ENCODE measurements around the gene CCDC86. TPM values are rescaled to one million over a fixed set of nuclear protein-coding genes. Genes with fewer than 3 reads are reported as not detected.

CCDC86 gene
- total and polyA plus RNA-seq, 2 of the 4 experiments (the other 2 are of a cell fraction): 9.5 to 34.0 TPM

- Histone ChIP-seq H3K18ac (ENCODE audit: low read depth, low read length) (no peak overlapping the region), H3K9me1 (ENCODE audit: insufficient read depth, low read length) (peaks cover 11% of the 10 kb centered on the region), H3K79me1 (ENCODE audit: low read depth in 1 of 2, low read length in 2 of 2) (peaks cover 19 to 53% of the 10 kb centered on the region in 2 experiments), H3K14ac (replicated peaks; ENCODE audit: low read depth, low read length) (0 out of 2 replicates have a peak overlapping the region, but pooled peaks have one; percentile 23), H3K9ac (ENCODE audit: low read depth, low read length) (peak overlapping the region; percentile 70), H3K27me3 (ENCODE audit: control insufficient read depth, insufficient read depth, low read length) (no peaks in the 10 kb centered on the region; the same call in 1 of the 2 replicates), H2AFZ (replicated peaks; ENCODE audit: low read length, poor library complexity) (peak overlapping the region; percentile 98), H4K8ac (ENCODE audit: low read depth in 2 of 2, low read length in 2 of 2) (no peak overlapping the region; a peak in 1 of 4 replicates), H4K5ac (ENCODE audit: low read depth, low read length) (peak overlapping the region; percentile 8; the same call in 1 of the 2 replicates), H3K4me2 (ENCODE audit: low read depth, low read length) (peak overlapping the region; percentile 72), H2BK20ac (ENCODE audit: low read depth, low read length) (no peak overlapping the region), H3K4ac (ENCODE audit: low read depth, low read length) (peak overlapping the region; percentile 51; the same call in 1 of the 2 replicates), H2BK5ac (ENCODE audit: low read depth, low read length, poor library complexity, severe bottlenecking) (no peak overlapping the region), H2BK120ac (ENCODE audit: low read depth, low read length) (no peak overlapping the region), H2AK5ac (ENCODE audit: low read depth, low read length) (peak overlapping the region; percentile 71), H4K91ac (ENCODE audit: insufficient read depth, low read depth, low read length) (no peak overlapping the region), H3K36me3 (ENCODE audit: control insufficient read depth, insufficient read depth, low read length) (peaks cover 2% of the 10 kb centered on the region), H3K23ac (ENCODE audit: low read depth, low read length) (peak overlapping the region; percentile 41), H3K56ac (ENCODE audit: extremely low read depth, insufficient read depth, low read length) (0 out of 2 replicates have a peak overlapping the region, but pooled peaks have one; percentile 38), H3K4me1 (ENCODE audit: control insufficient read depth, insufficient read depth, low read length) (peaks cover 25% of the 10 kb centered on the region), H3K9me3 (ENCODE audit: control insufficient read depth, insufficient read depth, low read length) (no peaks in the 10 kb centered on the region), H4K20me1 (ENCODE audit: insufficient read depth, low read length) (0 out of 2 replicates have a peak, but pooled peaks cover 12% of the 10 kb centered on the region), H2BK15ac (ENCODE audit: low read depth, low read length) (no peak overlapping the region), H3K27ac (ENCODE audit: insufficient read depth, low read length) (peak overlapping the region; percentile 21; the same call in 1 of the 2 replicates), H2AK9ac (replicated peaks; ENCODE audit: low read depth, low read length, poor library complexity) (peak overlapping the region; percentile 97), H3K4me3 (ENCODE audit: insufficient read depth, low read depth, low read length) (peak overlapping the region; percentile 69)
- TF ChIP-seq SMC3 (IDR thresholded peaks at IDR 0.05; ENCODE audit: low read depth, low read length): no peak
- POLR2A ChIA-PET (ENCODE audit: unreplicated experiment): no interaction called here
- in situ Hi-C loops (cut with MboI; ENCODE audit: low sequenced_read_pairs) (no loop called here), intact Hi-C loops (cut with micrococcal nuclease) (no loop called here), dilution Hi-C loops (cut with HindIII; ENCODE audit: low sequenced_read_pairs, unreplicated experiment) (no loop called here)
- no peak for DNase-seq
- no TSS peak for BruUV-seq (replicated peaks)
- no peak for ATAC-seq (ENCODE audit: low read depth)
- 12% methylated on average over 7 of the region's 23 CpGs; no CpG with 5 or more reads in 1 of the 2 experiments for WGBS, 2 experiments (ENCODE audit: extremely low coverage in 2 of 2, insufficient read length in 1 of 2)
- CTCF ChIA-PET: no interaction called here
Observed at GRCh38 chr11:60842668-60843600, 1.0 kb downstream of the CCDC86 start.

Data from IMR-90 (cell line).